ENCODE results near the gene MBOAT7.
"Not testable (repeated sequence)": the region's sequence is repeated elsewhere in the genome, so short reads cannot be mapped to it uniquely, and the experiment has no call there.

MBOAT7 gene

DNA sequence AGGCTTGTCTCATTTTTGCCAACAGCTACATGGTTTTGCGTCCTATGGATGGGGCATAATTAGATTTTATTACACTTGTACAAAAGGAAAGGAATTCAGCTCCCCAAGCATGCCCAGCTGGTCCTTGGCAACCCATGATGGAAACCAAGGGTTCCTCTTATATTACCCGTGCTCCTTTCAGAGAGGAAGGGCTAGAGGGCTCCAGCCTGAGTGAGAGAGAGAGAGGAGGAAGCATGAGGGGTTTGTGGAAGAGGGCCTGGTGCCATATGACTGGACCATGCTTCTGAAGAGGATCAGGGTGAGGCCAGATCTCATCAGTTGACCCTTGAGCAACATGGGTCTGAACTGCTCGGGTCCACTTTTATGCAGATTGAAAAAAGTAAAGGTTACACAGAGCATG, 7.7 kb upstream of the MBOAT7 start:
- Histone ChIP-seq H3K9ac (ENCODE audit: insufficient read length, low read depth) (no peak overlapping the region), H3K4me3 (ENCODE audit: insufficient read length, low read depth) (no peak overlapping the region), H3K9me3 (ENCODE audit: insufficient read depth, low read length) (no peaks in the 10 kb centered on the region), H3K27me3 (ENCODE audit: insufficient read depth, insufficient read length) (no peaks in the 10 kb centered on the region), H3K4me1 (ENCODE audit: insufficient read depth, insufficient read length) (no peaks in the 10 kb centered on the region), H3K36me3 (ENCODE audit: insufficient read depth, insufficient read length, low read length) (peaks cover 50% of the 10 kb centered on the region)
- no peak for DNase-seq (ENCODE audit: low read depth, low spot score)
- no peak for TF ChIP-seq SUZ12 (IDR thresholded peaks at IDR 0.05; ENCODE audit: extremely low read depth, insufficient read depth, insufficient read length)
- TF ChIP-seq YY1 (IDR thresholded peaks at IDR 0.05; ENCODE audit: insufficient read depth, insufficient read length), result no peak
- TF ChIP-seq ZNF274 (IDR thresholded peaks at IDR 0.05; ENCODE audit: low read depth, low read length), result no peak

DNA sequence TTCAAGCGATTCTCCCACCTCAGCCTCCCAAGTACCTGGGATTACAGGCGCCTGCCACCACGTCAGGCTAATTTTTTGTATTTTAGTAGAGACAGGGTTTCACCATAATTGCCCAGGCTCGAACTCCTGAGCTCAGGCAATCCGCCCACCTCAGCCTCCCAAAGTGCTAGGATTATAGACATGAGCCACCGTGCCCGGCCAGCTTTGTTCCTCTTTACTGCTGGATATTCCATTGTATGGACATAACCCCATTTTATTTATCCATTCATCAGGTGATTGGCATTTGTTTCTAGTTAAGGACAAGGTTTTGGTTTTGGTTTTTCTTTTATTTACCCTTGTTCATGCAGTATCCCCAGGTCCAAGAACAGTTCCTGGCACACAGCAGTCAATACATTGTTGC, 7.2 kb upstream of the MBOAT7 start:
- Histone ChIP-seq H3K9ac (ENCODE audit: insufficient read length, low read depth) (no peak overlapping the region), H3K4me1 (ENCODE audit: insufficient read depth, insufficient read length) (no peaks in the 10 kb centered on the region), H3K27me3 (ENCODE audit: insufficient read depth, insufficient read length) (no peaks in the 10 kb centered on the region), H3K36me3 (ENCODE audit: insufficient read depth, insufficient read length, low read length) (peaks cover 46% of the 10 kb centered on the region), H3K9me3 (ENCODE audit: insufficient read depth, low read length) (no peaks in the 10 kb centered on the region), H3K4me3 (ENCODE audit: insufficient read length, low read depth) (no peak overlapping the region)
- TF ChIP-seq ZNF274 (IDR thresholded peaks at IDR 0.05; ENCODE audit: low read depth, low read length), result no peak
- no peak for TF ChIP-seq SUZ12 (IDR thresholded peaks at IDR 0.05; ENCODE audit: extremely low read depth, insufficient read depth, insufficient read length)
- TF ChIP-seq YY1 (IDR thresholded peaks at IDR 0.05; ENCODE audit: insufficient read depth, insufficient read length), result no peak
- no peak for DNase-seq (ENCODE audit: low read depth, low spot score)

DNA sequence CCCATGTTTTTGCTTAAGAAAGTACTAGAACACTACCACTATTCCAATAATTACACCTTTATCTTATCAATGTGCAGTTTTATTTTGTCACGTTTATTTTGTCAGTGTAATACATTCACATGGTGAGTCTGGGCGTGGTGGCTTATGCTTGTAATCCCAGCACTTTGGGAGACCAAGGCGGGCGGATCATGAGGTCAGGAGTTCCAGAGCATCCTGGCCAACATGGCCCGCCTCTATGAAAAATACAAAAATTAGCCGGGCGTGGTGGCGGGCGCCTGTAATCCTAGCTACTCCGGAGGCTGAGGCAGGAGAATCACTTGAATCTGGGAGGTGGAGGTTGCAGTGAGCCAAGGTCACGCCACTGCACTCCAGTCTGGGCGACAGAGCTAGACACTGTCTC, 5.1 kb upstream of the MBOAT7 start:
- not testable (repeated sequence) for H3K9ac ChIP-seq (ENCODE audit: insufficient read length, low read depth); H3K4me1 ChIP-seq (ENCODE audit: insufficient read depth, insufficient read length); H3K4me3 ChIP-seq (ENCODE audit: insufficient read length, low read depth); DNase-seq (ENCODE audit: low read depth, low spot score); H3K9me3 ChIP-seq (ENCODE audit: insufficient read depth, low read length); H3K27me3 ChIP-seq (ENCODE audit: insufficient read depth, insufficient read length)
- H3K36me3 ChIP-seq (ENCODE audit: insufficient read depth, insufficient read length, low read length), result peaks cover 38% of the 10 kb centered on the region

GRCh38 chr19:54193011-54193410, 3.6 kb upstream of the MBOAT7 start:
- Histone ChIP-seq H3K9ac (ENCODE audit: insufficient read length, low read depth) (peak overlapping the region; percentile 32), H3K9me3 (ENCODE audit: insufficient read depth, low read length) (no peaks in the 10 kb centered on the region), H3K4me1 (ENCODE audit: insufficient read depth, insufficient read length) (no peaks in the 10 kb centered on the region), H3K27me3 (ENCODE audit: insufficient read depth, insufficient read length) (no peaks in the 10 kb centered on the region), H3K36me3 (ENCODE audit: insufficient read depth, insufficient read length, low read length) (peaks cover 35% of the 10 kb centered on the region), H3K4me3 (ENCODE audit: insufficient read length, low read depth) (no peak overlapping the region)
- no peak for TF ChIP-seq YY1 (IDR thresholded peaks at IDR 0.05; ENCODE audit: insufficient read depth, insufficient read length)
- TF ChIP-seq ZNF274 (IDR thresholded peaks at IDR 0.05; ENCODE audit: low read depth, low read length), result no peak
- TF ChIP-seq SUZ12 (IDR thresholded peaks at IDR 0.05; ENCODE audit: extremely low read depth, insufficient read depth, insufficient read length), result no peak
- no peak for DNase-seq (ENCODE audit: low read depth, low spot score)

GRCh38 chr19:54191811-54192453, 2.6 kb upstream of the MBOAT7 start:
- no peaks in the 10 kb centered on the region for H3K9me3 ChIP-seq (ENCODE audit: insufficient read depth, low read length)
- DNase-seq (ENCODE audit: low read depth, low spot score), result no peak
- peak overlapping the region; percentile 71 for H3K4me3 ChIP-seq (ENCODE audit: insufficient read length, low read depth)
- H3K27me3 ChIP-seq (ENCODE audit: insufficient read depth, insufficient read length), result no peaks in the 10 kb centered on the region
- TF ChIP-seq SUZ12 (IDR thresholded peaks at IDR 0.05; ENCODE audit: extremely low read depth, insufficient read depth, insufficient read length), result no peak
- no peak for TF ChIP-seq YY1 (IDR thresholded peaks at IDR 0.05; ENCODE audit: insufficient read depth, insufficient read length)
- TF ChIP-seq ZNF274 (IDR thresholded peaks at IDR 0.05; ENCODE audit: low read depth, low read length), result no peak
- peak overlapping the region; percentile 90 for H3K9ac ChIP-seq (ENCODE audit: insufficient read length, low read depth)
- peaks cover 38% of the 10 kb centered on the region for H3K36me3 ChIP-seq (ENCODE audit: insufficient read depth, insufficient read length, low read length)
- no peaks in the 10 kb centered on the region for H3K4me1 ChIP-seq (ENCODE audit: insufficient read depth, insufficient read length)

GRCh38 chr19:54191011-54191810, 1.8 kb upstream of the MBOAT7 start, which contains the start of gene TSEN34:
TSS of gene TSEN34 (plus strand) at chr19:54191308. CDS start at chr19:54191365, 57 bp downstream.
- no peaks in the 10 kb centered on the region for H3K9me3 ChIP-seq (ENCODE audit: insufficient read depth, low read length)
- no peaks in the 10 kb centered on the region for H3K27me3 ChIP-seq (ENCODE audit: insufficient read depth, insufficient read length)
- no peaks in the 10 kb centered on the region for H3K4me1 ChIP-seq (ENCODE audit: insufficient read depth, insufficient read length)
- peak within 1 kb of the TSS; percentile 71 for H3K4me3 ChIP-seq (ENCODE audit: insufficient read length, low read depth)
- TF ChIP-seq ZNF274 (IDR thresholded peaks at IDR 0.05; ENCODE audit: low read depth, low read length), result no peak
- TF ChIP-seq YY1 (IDR thresholded peaks at IDR 0.05; ENCODE audit: insufficient read depth, insufficient read length), result no peak
- TF ChIP-seq SUZ12 (IDR thresholded peaks at IDR 0.05; ENCODE audit: extremely low read depth, insufficient read depth, insufficient read length), result no peak
- H3K36me3 ChIP-seq (ENCODE audit: insufficient read depth, insufficient read length, low read length), result peaks cover 44% of the 10 kb centered on the region
- H3K9ac ChIP-seq (ENCODE audit: insufficient read length, low read depth), result peak within 1 kb of the TSS; percentile 92
- no peak for DNase-seq (ENCODE audit: low read depth, low spot score)

GRCh38 chr19:54190503-54191010, 1.2 kb upstream of the MBOAT7 start:
- no peak for TF ChIP-seq YY1 (IDR thresholded peaks at IDR 0.05; ENCODE audit: insufficient read depth, insufficient read length)
- TF ChIP-seq ZNF274 (IDR thresholded peaks at IDR 0.05; ENCODE audit: low read depth, low read length), result no peak
- no peak for TF ChIP-seq SUZ12 (IDR thresholded peaks at IDR 0.05; ENCODE audit: extremely low read depth, insufficient read depth, insufficient read length)
- DNase-seq (ENCODE audit: low read depth, low spot score), result peak; percentile 93
- Histone ChIP-seq H3K36me3 (ENCODE audit: insufficient read depth, insufficient read length, low read length) (peaks cover 46% of the 10 kb centered on the region), H3K9ac (ENCODE audit: insufficient read length, low read depth) (peak overlapping the region; percentile 92), H3K9me3 (ENCODE audit: insufficient read depth, low read length) (no peaks in the 10 kb centered on the region), H3K27me3 (ENCODE audit: insufficient read depth, insufficient read length) (no peaks in the 10 kb centered on the region), H3K4me1 (ENCODE audit: insufficient read depth, insufficient read length) (no peaks in the 10 kb centered on the region), H3K4me3 (ENCODE audit: insufficient read length, low read depth) (peak overlapping the region; percentile 71)
